ENCODE data around the gene YWHAH. TPM values are rescaled to one million over a fixed set of nuclear protein-coding genes. Genes with fewer than 3 reads are reported as not detected.

The YWHAH gene
- total and polyA plus RNA-seq, 2 of the 8 experiments (the other 6 are each of a cell fraction or from before 2014, with no cell fraction given), result 146 to 247 TPM

DNA sequence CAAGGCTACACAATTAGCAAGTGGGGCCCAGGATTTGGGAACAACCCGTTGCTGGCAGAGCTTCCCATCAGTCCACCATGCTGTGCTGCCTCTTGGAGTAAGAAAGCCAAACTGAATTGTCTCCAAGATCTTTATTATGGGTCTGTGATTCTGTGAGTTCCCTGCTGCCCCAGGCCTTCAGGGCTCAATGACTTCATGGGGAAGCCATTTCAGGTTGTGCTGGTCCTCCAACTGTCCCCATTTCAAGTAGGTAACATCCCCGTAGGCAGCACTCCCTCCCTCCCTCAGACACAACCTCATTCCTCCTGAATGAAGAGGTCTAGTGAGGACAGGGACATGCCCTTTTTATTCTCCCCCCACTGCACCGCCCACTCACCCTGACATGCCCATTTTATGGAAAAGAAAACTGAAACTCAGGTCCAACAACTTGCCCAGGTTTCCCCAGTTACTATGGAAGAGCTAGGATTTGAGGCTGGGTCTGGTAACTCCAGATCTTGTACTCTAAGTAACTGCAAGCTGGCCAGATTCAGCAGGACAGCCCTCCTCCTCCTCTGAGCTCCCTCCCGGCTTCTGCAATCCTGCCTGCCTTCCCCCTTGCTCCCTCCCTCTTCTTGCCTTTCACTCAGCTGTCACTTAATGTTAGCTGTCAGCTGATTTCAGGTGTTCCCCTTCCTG lies 8.2 kb upstream of the YWHAH start:
- WGBS, 2 experiments (ENCODE audit: extremely low coverage in 1 of 2, insufficient coverage in 1 of 2, insufficient read length in 1 of 2, insufficient replicate concordance in 2 of 2, low coverage in 1 of 2, low lambda C conversion rate in 2 of 2, missing lambda C conversion rate in 1 of 2), result 90% methylated on average over 4 of the region's 4 CpGs; no CpG with 5 or more reads in 1 of the 2 experiments
- Histone ChIP-seq H3K27me3 (replicated peaks in 1 of 4; ENCODE audit: control insufficient read depth in 3 of 4, extremely low read depth in 1 of 4, insufficient read depth in 3 of 4, low read length in 3 of 4) (no peaks in the 10 kb centered on the region), H3K4me1 (replicated peaks in 1 of 4; ENCODE audit: control insufficient read depth in 3 of 4, insufficient read depth in 4 of 4, low read length in 3 of 4) (no peaks in the 10 kb centered on the region), H3K23ac (ENCODE audit: insufficient read length) (no peak overlapping the region), H2BK5ac (ENCODE audit: low read depth, low read length) (no peak overlapping the region), H4K91ac (replicated peaks; ENCODE audit: insufficient read length, low read length) (no peak overlapping the region), H2BK20ac (ENCODE audit: low read length) (no peak overlapping the region), H2AK5ac (ENCODE audit: low read depth, low read length) (no peak overlapping the region), H4K20me1 (replicated peaks in 1 of 2; ENCODE audit: control insufficient read depth in 1 of 2, insufficient read depth in 2 of 2, low read length in 2 of 2) (no peaks in the 10 kb centered on the region), H4K8ac (ENCODE audit: extremely low read depth, insufficient read depth, low read length) (no peak overlapping the region), H2BK12ac (ENCODE audit: low read depth, low read length) (no peak overlapping the region; the same call in 1 of the 2 replicates), H3K27ac (ENCODE audit: low read depth, low read length) (no peak overlapping the region), H3K4me3 (ENCODE audit: extremely low read depth in 1 of 4, insufficient read depth in 2 of 4, low read depth in 3 of 4, low read length in 4 of 4) (no peak overlapping the region), H3K56ac (replicated peaks; ENCODE audit: insufficient read length, low read depth, low read length) (no peak overlapping the region), H2AFZ (ENCODE audit: low read length) (no peak overlapping the region), H3K79me1 (ENCODE audit: low read depth, low read length) (no peaks in the 10 kb centered on the region), H3K18ac (ENCODE audit: extremely low read depth, low read length) (no peak overlapping the region), H3K14ac (ENCODE audit: insufficient read length) (no peak overlapping the region), H2BK120ac (replicated peaks; ENCODE audit: low read depth, low read length) (no peak overlapping the region), H2BK15ac (ENCODE audit: low read length) (no peak overlapping the region), H3K23me2 (ENCODE audit: low read depth, low read length) (no peaks in the 10 kb centered on the region), H3K9ac (replicated peaks in 1 of 4; ENCODE audit: extremely low read depth in 1 of 4, low read depth in 3 of 4, low read length in 3 of 4) (no peak overlapping the region), H3K9me3 (ENCODE audit: insufficient read depth in 2 of 2, low read depth in 1 of 2, low read length in 1 of 2) (no peaks in the 10 kb centered on the region), H3K79me2 (ENCODE audit: control insufficient read depth in 1 of 2, insufficient read depth in 2 of 2, low read length in 2 of 2) (no peaks in the 10 kb centered on the region), H4K5ac (ENCODE audit: insufficient read length, low read depth, low read length) (no peak overlapping the region), H3K36me3 (ENCODE audit: control insufficient read depth in 2 of 4, insufficient read depth in 4 of 4, low read length in 3 of 4) (no peaks in the 10 kb centered on the region), H3K4me2 (ENCODE audit: insufficient read depth in 1 of 2, low read depth in 2 of 2, low read length in 2 of 2) (no peak overlapping the region), H3K4ac (replicated peaks; ENCODE audit: insufficient read length, low read depth, low read length) (no peak overlapping the region)
- CTCF ChIA-PET (ENCODE audit: partially characterized antibody), result interaction anchor here (0.6 to 1.3 kb wide), 3 partner anchors 15 to 33 kb away, joined by 3 to 4 read pairs (median 3); no protein-coding TSS in a partner anchor
- FAIRE-seq, result peak; percentile 39
- no peak for DNase-seq (ENCODE audit: low read depth in 1 of 2, low spot score in 2 of 2)
- POLR2A ChIA-PET (ENCODE audit: partially characterized antibody), result interaction anchor here (2.9 kb wide), 1 partner anchor 9 kb away, joined by 11 read pairs; no protein-coding TSS in a partner anchor
- TF ChIP-seq TEAD4 (IDR thresholded peaks at IDR 0.05; ENCODE audit: low read depth, low read length) (no peak), EGR1 (IDR thresholded peaks at IDR 0.05; ENCODE audit: borderline replicate concordance, low read depth, low read length) (0 out of 2 replicates have a peak, but pooled peaks have one; percentile 4), HDAC2 (IDR thresholded peaks at IDR 0.05; ENCODE audit: borderline replicate concordance in 1 of 2, low read depth in 2 of 2, low read length in 2 of 2) (no peak), SIN3A (conservative IDR thresholded peaks at IDR 0.05 in 1 of 2, IDR thresholded peaks at IDR 0.05 in 1 of 2; ENCODE audit: low read depth in 1 of 2, low read length in 2 of 2) (0 out of 4 replicates have a peak, but pooled peaks of 1 of the 2 experiments have one; percentile 23), RXRA (IDR thresholded peaks at IDR 0.05; ENCODE audit: insufficient read depth, low read depth, low read length) (no peak)
- TF ChIP-seq, protein P1, sequence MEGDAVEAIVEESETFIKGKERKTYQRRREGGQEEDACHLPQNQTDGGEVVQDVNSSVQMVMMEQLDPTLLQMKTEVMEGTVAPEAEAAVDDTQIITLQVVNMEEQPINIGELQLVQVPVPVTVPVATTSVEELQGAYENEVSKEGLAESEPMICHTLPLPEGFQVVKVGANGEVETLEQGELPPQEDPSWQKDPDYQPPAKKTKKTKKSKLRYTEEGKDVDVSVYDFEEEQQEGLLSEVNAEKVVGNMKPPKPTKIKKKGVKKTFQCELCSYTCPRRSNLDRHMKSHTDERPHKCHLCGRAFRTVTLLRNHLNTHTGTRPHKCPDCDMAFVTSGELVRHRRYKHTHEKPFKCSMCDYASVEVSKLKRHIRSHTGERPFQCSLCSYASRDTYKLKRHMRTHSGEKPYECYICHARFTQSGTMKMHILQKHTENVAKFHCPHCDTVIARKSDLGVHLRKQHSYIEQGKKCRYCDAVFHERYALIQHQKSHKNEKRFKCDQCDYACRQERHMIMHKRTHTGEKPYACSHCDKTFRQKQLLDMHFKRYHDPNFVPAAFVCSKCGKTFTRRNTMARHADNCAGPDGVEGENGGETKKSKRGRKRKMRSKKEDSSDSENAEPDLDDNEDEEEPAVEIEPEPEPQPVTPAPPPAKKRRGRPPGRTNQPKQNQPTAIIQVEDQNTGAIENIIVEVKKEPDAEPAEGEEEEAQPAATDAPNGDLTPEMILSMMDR (IDR thresholded peaks at IDR 0.05; ENCODE audit: control extremely low read depth in 1 of 3, insufficient read depth in 1 of 3, low read depth in 1 of 3, low read length in 3 of 3), result no peak

All from H1 (cell line).